Stimulated activated CD4-positive, alpha-beta T cell treated with anti-CD3 and anti-CD28 coated beads, Interleukin-15, amount 100 ng/mL, for 1 hour (primary cell): ENCODE results near the gene CES1.
"Not testable (repeated sequence)": the region's sequence is repeated elsewhere in the genome, so short reads cannot be mapped to it uniquely, and the experiment has no call there.

Experiments
- DNase-seq, 2 donors: peaks; one replicate each; pipeline ENCODE4 v3.0.0-alpha.2; 2020; ENCODE audit warnings: low read depth in 1 of 2, low spot score in 1 of 2

The CES1 gene

GRCh38 chr16:55792934-55793374, 39.9 kb downstream of the CES1 start:
- DNase-seq = not testable (repeated sequence)

GRCh38 chr16:55791512-55791911, 41.4 kb downstream of the CES1 start:
- not testable (repeated sequence) for DNase-seq

- not testable (repeated sequence) for DNase-seq
Observed at GRCh38 chr16:55790240-55790639, 42.7 kb downstream of the CES1 start.

GRCh38 chr16:55782793-55783091, 50.2 kb downstream of the CES1 start:
- not testable (repeated sequence) for DNase-seq

GRCh38 chr16:55782091-55782792, 50.7 kb downstream of the CES1 start:
- not testable (repeated sequence) for DNase-seq

GRCh38 chr16:55781456-55781855, 51.4 kb downstream of the CES1 start:
- not testable (repeated sequence) for DNase-seq

- DNase-seq = not testable (repeated sequence)
Observed at GRCh38 chr16:55780095-55780407, 52.8 kb downstream of the CES1 start.

GRCh38 chr16:55779402-55780094, 53.3 kb downstream of the CES1 start:
- DNase-seq = no peak

- no peak for DNase-seq
Observed at GRCh38 chr16:55778757-55779156, 54.1 kb downstream of the CES1 start.

GRCh38 chr16:55775857-55776256, 57.0 kb downstream of the CES1 start:
- no peak for DNase-seq

- no peak for DNase-seq
Observed at GRCh38 chr16:55773859-55774549, 58.9 kb downstream of the CES1 start.

GRCh38 chr16:55765161-55765560, 67.7 kb downstream of the CES1 start:
- no peak for DNase-seq

- no peak for DNase-seq
Observed at GRCh38 chr16:55760310-55761001, 72.4 kb downstream of the CES1 start.

- DNase-seq = not testable (repeated sequence)
Observed at GRCh38 chr16:55759965-55760309, 73.0 kb downstream of the CES1 start.

- not testable (repeated sequence) for DNase-seq
Observed at GRCh38 chr16:55757595-55758527, 75.0 kb downstream of the CES1 start.

GRCh38 chr16:55756963-55757362, 75.9 kb downstream of the CES1 start:
- no peak for DNase-seq

GRCh38 chr16:55754056-55754455, 78.8 kb downstream of the CES1 start:
- no peak for DNase-seq

- DNase-seq = not testable (repeated sequence)
Observed at GRCh38 chr16:55753145-55753631, 79.7 kb downstream of the CES1 start.
